Fibroblast of gingiva (primary cell): Measurements from ENCODE around the gene WASF3.

Source experiments
- DNase-seq: peaks from one replicate; pipeline ENCODE4 v3.0.0-alpha.2; 2011; ENCODE audit warnings: low read depth

The WASF3 gene

GRCh38 chr13:26682606-26683005, 125.1 kb downstream of the WASF3 start:
- no peak for DNase-seq

DNA sequence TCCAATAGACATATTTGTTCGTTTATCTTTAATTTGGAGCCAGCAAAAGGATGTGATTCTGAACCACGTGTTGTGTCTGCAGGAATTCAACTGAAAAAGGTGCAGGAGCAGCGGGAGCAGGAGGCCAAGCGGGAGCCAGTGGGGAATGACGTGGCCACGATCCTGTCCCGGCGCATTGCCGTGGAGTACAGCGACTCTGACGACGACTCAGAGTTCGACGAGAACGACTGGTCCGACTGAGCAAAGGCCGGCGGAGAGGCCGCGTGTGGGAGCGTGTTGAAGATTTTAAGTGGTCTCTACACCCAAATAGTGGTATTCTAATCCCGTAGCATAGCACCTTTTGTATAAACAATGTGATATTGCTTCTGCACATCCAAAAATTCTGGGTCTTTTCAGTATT, 128.1 kb downstream of the WASF3 start:
- DNase-seq = no peak

- DNase-seq = no peak
These were observed 128.8 kb downstream of the WASF3 start for GRCh38 chr13:26686285-26686684.

DNA sequence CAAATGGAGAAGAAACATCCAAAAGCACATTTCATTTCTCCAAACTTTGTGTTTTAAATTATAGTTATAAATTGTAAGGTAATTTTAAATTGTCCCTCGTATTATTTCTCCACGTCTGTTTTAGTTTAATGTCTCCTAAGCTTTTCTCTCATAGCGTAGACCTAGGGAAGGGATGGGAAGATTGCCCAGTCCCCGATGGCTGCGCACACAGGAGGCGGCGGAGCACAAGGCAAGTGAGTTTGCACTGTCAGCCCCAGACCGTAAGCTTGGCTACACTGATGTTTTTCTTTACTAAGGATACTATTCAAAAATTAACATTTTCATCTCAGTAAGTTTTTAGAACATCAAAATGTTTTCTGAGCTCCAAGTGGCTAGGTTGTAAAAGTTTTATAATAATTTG, 130.8 kb downstream of the WASF3 start:
- peak; percentile 37 for DNase-seq

DNA sequence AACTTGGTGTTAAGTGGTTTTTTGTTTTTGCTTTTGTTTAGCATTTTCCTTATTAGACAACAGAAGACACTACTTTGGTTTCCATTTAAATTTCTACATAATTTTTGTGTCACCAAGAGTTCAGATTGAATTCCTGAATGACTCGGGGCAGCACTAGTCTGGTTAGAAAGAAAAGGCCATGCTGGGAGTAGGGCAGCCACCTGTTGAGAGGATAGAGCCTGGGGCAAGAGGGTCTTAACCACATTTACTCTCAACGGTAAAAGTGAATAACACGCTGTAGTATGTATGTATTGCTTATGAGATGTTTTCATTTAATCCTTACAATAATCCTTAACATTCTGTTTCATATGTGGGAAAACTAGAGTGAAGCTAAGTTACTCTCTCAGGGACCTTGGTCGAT, 131.5 kb downstream of the WASF3 start:
- DNase-seq = no peak

DNA sequence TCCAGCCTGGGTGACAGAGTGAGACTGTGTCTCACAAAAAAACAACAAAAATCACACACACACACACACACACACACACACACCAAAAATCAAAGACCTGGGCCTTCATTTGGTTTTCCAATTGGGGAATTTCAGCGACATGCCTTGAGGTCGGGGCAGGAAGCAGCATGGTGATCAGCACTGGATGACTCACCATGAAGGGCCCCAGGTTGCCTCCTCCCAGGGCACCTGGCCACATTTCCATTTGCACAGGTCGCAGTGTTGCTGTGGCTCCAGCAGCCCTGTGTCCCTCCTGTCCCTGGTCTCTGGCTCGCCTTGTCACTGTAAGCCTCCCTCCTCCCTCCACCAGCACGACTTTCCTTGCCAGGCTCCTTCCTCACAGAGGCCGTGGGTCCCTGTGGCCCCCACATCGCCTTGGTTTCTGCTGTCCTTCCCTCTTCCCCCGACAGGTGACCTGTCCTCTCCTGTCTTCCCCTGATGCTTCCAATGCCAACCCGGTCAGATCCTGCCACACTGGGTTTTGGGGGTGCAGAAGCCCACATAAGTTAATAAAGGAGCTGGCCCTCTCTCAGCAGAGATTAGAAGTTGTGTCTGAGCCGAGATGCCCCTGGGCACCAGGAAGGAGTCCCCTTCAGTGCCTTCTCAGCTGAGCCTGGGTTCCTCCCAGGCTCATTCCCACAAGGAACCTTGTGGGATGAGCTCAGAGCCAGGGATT, 136.4 kb downstream of the WASF3 start:
- no peak for DNase-seq

DNA sequence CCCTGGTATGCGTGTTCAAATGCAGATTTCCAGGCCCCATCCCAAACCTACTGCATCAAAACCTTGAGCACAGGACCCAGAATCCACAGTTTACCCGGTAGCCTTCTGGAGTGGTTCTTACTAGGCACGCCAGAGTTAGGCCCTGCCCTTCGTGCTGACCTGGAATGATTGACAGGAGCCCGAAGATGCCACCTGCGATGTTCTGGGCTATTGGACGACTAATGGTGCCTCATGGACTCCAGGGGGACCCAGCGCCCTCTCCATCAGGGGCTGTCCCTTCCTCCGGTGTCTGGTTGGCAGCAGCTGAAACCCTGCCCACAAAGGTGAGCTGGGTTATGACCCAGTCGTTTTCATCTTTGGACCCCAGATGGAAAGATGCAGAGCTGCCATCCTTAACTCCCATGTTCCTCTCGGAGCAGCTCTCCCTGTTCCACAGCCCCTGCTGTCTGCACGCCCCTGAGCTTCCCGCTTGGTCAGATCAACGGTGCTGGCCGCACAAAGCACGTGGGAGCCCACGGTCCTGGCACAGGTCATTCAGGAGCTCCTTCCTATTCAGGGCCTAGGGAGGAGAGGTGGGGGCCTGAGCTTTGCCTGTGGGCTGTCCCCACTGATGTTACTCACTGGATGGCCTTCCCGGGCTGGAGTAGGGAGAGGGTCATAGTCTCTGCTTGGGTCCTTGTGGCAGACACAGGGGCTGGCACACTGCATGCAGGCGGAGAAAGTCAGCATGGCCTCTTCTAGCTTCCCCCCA, 137.3 kb downstream of the WASF3 start:
- DNase-seq = no peak

DNA sequence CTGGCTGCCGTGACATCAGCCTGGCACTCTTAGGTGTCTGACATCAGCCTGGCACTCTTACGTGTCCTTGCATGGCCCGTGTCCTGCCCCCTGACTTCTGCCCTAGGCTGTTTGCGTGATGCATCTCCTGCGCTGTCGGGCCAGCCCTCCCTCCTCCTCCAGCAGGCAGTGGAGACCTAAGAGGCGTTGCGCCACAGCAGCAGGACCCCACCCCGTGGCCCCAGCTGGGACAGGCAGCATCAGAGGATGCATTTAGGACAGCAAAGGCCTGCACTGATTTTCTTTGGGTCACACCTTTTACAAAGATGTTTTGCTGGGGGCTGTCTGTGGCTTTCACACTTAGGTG, 137.8 kb downstream of the WASF3 start:
- DNase-seq = peak; percentile 24

DNA sequence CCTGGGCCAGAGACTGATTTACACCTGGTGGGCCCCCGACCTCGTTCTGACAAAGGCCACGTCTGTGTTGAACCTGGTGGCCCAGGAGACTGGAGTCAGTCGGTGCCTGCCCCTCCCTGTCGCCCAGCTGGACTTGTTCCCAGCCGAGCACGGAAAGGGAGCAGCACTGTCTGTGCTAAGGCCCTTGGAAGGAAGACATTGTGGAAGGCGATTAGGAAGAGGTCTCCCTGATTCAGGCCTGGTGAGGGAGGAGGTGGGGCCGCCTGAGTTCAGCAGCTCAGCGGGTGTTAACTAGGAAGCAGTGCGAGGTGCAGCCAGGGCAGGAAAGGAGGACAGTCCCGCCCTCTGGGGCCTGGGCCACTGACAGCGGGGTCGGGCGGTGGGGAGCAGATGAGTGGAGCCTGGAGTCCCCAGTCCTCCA, 138.4 kb downstream of the WASF3 start:
- no peak for DNase-seq

DNA sequence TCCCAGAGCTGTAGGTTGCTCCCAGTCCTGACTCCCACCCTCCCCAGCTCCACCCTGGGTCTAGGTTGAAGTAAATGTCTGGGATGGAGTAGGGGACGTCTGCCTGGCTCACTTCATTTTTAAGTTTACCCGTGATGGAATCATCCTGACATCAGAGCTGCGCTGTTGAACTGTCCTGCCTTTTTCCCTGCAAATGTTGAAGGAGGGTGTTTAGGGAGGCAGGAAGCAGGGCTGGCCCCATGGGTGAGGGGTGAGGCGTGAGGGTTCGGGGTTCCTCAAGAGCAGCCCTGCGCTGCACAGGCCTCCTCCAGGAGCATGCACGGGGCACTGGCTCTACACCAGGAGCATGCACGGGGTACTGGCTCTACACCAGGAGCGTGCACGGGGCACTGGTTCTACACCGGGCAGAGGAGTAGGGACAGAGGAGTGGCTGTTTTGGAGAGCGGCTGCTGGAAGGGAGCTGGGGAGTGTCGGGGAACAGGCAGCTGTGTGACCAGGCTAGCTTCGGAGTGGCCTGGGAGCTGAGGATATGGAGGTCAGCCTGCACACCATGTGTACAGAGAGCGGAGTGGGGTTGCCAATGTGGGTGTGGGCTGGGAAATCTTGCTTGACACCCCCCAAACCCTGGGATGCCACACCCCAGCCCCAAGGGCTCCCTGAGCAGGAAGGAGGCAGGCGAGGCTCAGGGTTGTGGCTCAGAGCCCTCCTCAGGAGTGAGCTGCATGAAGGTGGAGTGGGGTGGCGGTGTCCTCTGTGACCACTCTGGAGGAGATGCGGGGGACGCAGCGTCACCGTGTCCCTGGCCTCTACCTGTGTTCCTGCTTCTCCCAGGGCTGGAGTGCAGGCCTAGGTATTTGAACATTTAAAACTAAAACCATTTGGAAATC, 139.8 kb downstream of the WASF3 start:
- no peak for DNase-seq

- peak; percentile 86 for DNase-seq
These were observed 141.1 kb downstream of the WASF3 start for GRCh38 chr13:26698392-26699196.

GRCh38 chr13:26699197-26699490, 141.7 kb downstream of the WASF3 start:
- DNase-seq = no peak

DNA sequence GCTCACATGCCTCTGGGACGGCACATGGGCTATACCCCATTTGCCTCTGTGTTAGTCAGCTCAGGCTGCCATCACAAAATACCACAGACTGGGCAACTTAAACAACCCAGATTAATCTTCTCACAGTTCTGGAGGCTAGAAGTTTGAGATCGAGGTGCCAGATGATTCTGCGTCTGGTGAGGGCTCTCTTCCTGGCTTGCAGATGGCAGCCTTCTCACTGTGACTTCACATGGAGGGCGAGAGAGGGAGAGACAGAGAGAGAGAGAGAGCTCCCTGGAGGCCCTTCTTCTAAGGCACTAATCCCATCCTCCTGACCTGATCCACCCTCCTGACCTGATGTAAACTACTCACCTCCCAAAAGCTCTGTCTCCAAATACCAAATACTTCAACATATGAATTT, 148.1 kb downstream of the WASF3 start:
- DNase-seq = no peak

- no peak for DNase-seq
These were observed 148.9 kb downstream of the WASF3 start for GRCh38 chr13:26706381-26706780.

GRCh38 chr13:26707122-26708006, 149.9 kb downstream of the WASF3 start:
- peak; percentile 36 for DNase-seq

GRCh38 chr13:26708007-26708297, 150.5 kb downstream of the WASF3 start:
- no peak for DNase-seq

- DNase-seq = no peak
These were observed 152.0 kb downstream of the WASF3 start for GRCh38 chr13:26709461-26709860.

DNA sequence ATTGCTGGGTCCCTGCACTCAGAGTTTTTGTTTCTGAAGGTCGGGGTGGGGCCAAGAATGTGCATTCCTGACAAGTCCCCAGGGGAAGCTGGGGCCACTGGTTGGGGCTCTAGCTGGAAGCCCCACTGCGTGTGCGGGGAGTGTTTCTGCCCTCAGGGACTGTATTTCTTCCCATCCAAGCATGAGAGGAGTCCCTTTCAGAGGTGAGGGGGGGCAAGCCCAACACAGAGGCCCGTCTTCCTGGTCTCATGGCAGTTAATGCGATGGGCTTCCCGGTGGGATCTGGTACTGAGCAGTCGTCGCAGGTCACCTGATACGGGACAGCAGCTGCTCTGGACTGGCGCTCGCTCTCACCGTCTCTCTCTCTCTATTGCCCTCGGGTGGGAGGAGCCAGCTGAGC, 152.7 kb downstream of the WASF3 start:
- no peak for DNase-seq

DNA sequence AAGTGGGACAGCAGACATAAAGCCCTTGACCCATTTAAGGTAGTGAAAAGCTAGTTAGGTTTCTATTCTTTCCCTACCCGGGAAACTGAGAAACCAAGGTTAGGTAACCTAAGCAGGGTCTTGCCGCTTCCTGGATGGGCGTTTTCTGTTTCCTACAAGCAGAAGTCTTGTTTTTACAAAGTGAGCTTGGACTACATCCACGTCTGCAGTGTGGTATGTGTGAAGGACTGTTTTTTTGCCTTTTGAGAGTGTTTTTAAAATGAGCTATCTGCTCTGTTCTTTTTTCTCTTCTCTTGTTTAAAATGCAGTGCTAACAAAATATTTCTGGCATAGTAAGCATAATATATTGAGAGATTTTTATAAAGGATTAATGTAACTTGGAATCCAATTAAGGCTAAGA, 153.7 kb downstream of the WASF3 start:
- DNase-seq = no peak

- no peak for DNase-seq
These were observed 155.9 kb downstream of the WASF3 start for GRCh38 chr13:26713341-26713740.

GRCh38 chr13:26716984-26717383, 159.5 kb downstream of the WASF3 start:
- DNase-seq = no peak
